A549 (cell line): Measurements from ENCODE around the gene GDF10. TPM values are rescaled to one million over a fixed set of nuclear protein-coding genes. Genes with fewer than 3 reads are reported as not detected.
A peak's percentile ranks its signal among the peaks of the same experiment; 100 is the strongest.

ENCODE experiments used
- ATAC-seq, 2 experiments: fragments of 200-7000 bp in 1 of 2; fragments of >200 bp in 1 of 2; cut with Nextera tagmentation in 1 of 2; cut with Tn5 transposase in 1 of 2; 3 replicates each; pipeline versions ENCODE4 v1.8.0 to v1.9.1; 2018 to 2020; ENCODE audit warnings: mild to moderate bottlenecking in 1 of 2, moderate library complexity in 1 of 2
- CTCF ChIA-PET: fragments of 300-600 bp; sonication (Branson Sonifier 250); formaldehyde crosslinking; extraction: SDS; loops from one replicate; lab custom pipeline; 2021; ENCODE audit warnings: antibody characterized with exemption, inconsistent platforms; lab: Yijun Ruan, JAX
- POLR2A ChIA-PET: fragments of 350-600 bp; formaldehyde crosslinking; extraction: SDS; loops from one replicate; lab custom pipeline; 2021; ENCODE audit warnings: antibody characterized with exemption, inconsistent platforms; lab: Yijun Ruan, JAX
- DNase-seq, 2 experiments: peaks; one replicate each; pipeline versions ENCODE4 v3.0.0 to v3.0.0-alpha.2; 2011 to 2016; ENCODE audit warnings: low read depth in 1 of 2, low spot score in 1 of 2
- FAIRE-seq: peaks from 2 replicates; lab custom pipeline; 2011; peaks lifted over from hg19 to GRCh38; lab: Jason Lieb, UNC
- H3K27ac ChIP-seq, 2 experiments: fragments of >200 bp; sonication (Bioruptor Twin); formaldehyde crosslinking; 3 replicates each; pipeline ENCODE4 v1.5.1; 2016 to 2017
- H3K4me1 ChIP-seq: fragments of >200 bp; sonication (Bioruptor Twin); formaldehyde crosslinking; 3 replicates; pipeline ENCODE4 v1.6.1; 2016
- H3K4me2 ChIP-seq: fragments of >200 bp; sonication (Bioruptor Twin); formaldehyde crosslinking; 3 replicates; pipeline ENCODE4 v1.6.1; 2016
- H3K4me3 ChIP-seq: fragments of >200 bp; sonication (Bioruptor Twin); formaldehyde crosslinking; 3 replicates; pipeline ENCODE4 v1.5.1; 2016
- H3K9me3 ChIP-seq: fragments of >200 bp; sonication (Bioruptor Twin); formaldehyde crosslinking; 3 replicates; pipeline ENCODE4 v1.6.1; 2016
- CBX8 ChIP-seq: fragments of 200-600 bp; sonication (generic); IDR thresholded peaks from 2 replicates; pipeline ENCODE4 v1.6.1; 2016
- CEBPB ChIP-seq, 2 experiments: fragments of >200 bp in 1 of 2; sonication (Bioruptor Twin) in 1 of 2; formaldehyde crosslinking in 1 of 2; IDR thresholded peaks; 2 replicates each; pipeline ENCODE4 v1.6.1; 2012 to 2016
- CHD2 ChIP-seq: fragments of 150-350 bp; IDR thresholded peaks from 2 replicates; pipeline ENCODE4 v1.6.1; 2014; ENCODE audit warnings: low read length; ENCODE audit not compliant: partially characterized antibody
- CHD4 ChIP-seq: fragments of 200-600 bp; sonication (generic); IDR thresholded peaks from 2 replicates; pipeline ENCODE4 v1.6.1; 2016; ENCODE audit warnings: antibody characterized with exemption, mild to moderate bottlenecking, borderline replicate concordance
- FOSB ChIP-seq: fragments of 250-450 bp; sonication (Bioruptor Pico); IDR thresholded peaks from 2 replicates; pipeline ENCODE4 v1.5.0; 2020; ENCODE audit warnings: mild to moderate bottlenecking, moderate library complexity
- FOSL2 ChIP-seq, 2 experiments: fragments of 450-650 bp in 1 of 2; fragments of >200 bp in 1 of 2; sonication (Bioruptor Twin) in 1 of 2; formaldehyde crosslinking; IDR thresholded peaks; 2 replicates each; pipeline versions ENCODE4 v1.5.0 to v1.6.1; 2016 to 2020; ENCODE audit warnings: mild to moderate bottlenecking in 1 of 2, moderate library complexity in 1 of 2
- FOXS1 ChIP-seq: fragments of 250-450 bp; sonication (Bioruptor Pico); IDR thresholded peaks from 2 replicates; pipeline ENCODE4 v1.5.0; 2020; ENCODE audit warnings: mild to moderate bottlenecking, moderate library complexity
- HDAC2 ChIP-seq: fragments of 200-600 bp; sonication (generic); IDR thresholded peaks from 2 replicates; pipeline ENCODE4 v1.6.1; 2016
- HOXB5 ChIP-seq: fragments of 250-450 bp; sonication (Bioruptor Pico); IDR thresholded peaks from 2 replicates; pipeline ENCODE4 v1.5.0; 2020; ENCODE audit warnings: mild to moderate bottlenecking, moderate library complexity
- JUNB ChIP-seq: fragments of >200 bp; sonication (Bioruptor Twin); formaldehyde crosslinking; IDR thresholded peaks from 2 replicates; pipeline ENCODE4 v1.6.1; 2016
- KDM1A ChIP-seq: fragments of 200-600 bp; sonication (generic); IDR thresholded peaks from 2 replicates; pipeline ENCODE4 v1.6.1; 2016; ENCODE audit warnings: low read depth, mild to moderate bottlenecking
- KDM5A ChIP-seq: fragments of 200-600 bp; sonication (generic); IDR thresholded peaks from 2 replicates; pipeline ENCODE4 v1.6.1; 2016; ENCODE audit warnings: antibody characterized with exemption, mild to moderate bottlenecking
- MAFK ChIP-seq: fragments of 450-650 bp; IDR thresholded peaks from 2 replicates; pipeline ENCODE4 v1.6.1; 2014; ENCODE audit not compliant: partially characterized antibody
- MAZ ChIP-seq: fragments of 150-350 bp; IDR thresholded peaks from 2 replicates; pipeline ENCODE4 v1.6.1; 2014; ENCODE audit warnings: antibody characterized with exemption, low read depth, low read length, borderline replicate concordance
- MYC ChIP-seq: IDR thresholded peaks from 2 replicates; pipeline ENCODE4 v1.6.1; 2012; ENCODE audit warnings: mild to moderate bottlenecking, inconsistent platforms, low read length, improper control_type of control experiment, borderline replicate concordance
- POLR2A ChIP-seq: IDR thresholded peaks from 2 replicates; pipeline ENCODE4 v1.6.1; 2012; ENCODE audit warnings: mild to moderate bottlenecking, low read length
- RARB ChIP-seq: fragments of 250-450 bp; sonication (Bioruptor Pico); IDR thresholded peaks from 2 replicates; pipeline ENCODE4 v1.8.0; 2021; ENCODE audit warnings: mild to moderate bottlenecking, moderate library complexity
- TFCP2L1 ChIP-seq: fragments of 250-450 bp; sonication (Bioruptor Pico); IDR thresholded peaks from 2 replicates; pipeline ENCODE4 v1.5.0; 2021; ENCODE audit warnings: mild to moderate bottlenecking
- ZNF302 ChIP-seq: fragments of 250-450 bp; sonication (Bioruptor Pico); IDR thresholded peaks from 2 replicates; pipeline ENCODE4 v1.9.0; 2021; ENCODE audit warnings: inconsistent platforms, mild to moderate bottlenecking, moderate library complexity
- ZSCAN20 ChIP-seq: fragments of 250-450 bp; sonication (Bioruptor Pico); IDR thresholded peaks from 2 replicates; pipeline ENCODE4 v1.8.0; 2022; ENCODE audit warnings: mild to moderate bottlenecking, moderate library complexity
- WGBS: methylation state at CpG from one replicate; pipeline ENCODE4 v1.1.6; 2017; ENCODE audit errors: missing lambda C conversion rate; 5-methylcytosine and 5-hydroxymethylcytosine counted together
- polyA plus RNA-seq, 4 experiments: library from polyadenylated mRNA; depleted of rRNA in 3 of 4; stranded (reverse); fragments of >200 nt; fragmentation: RNase III in 1 of 4; extraction: RNeasy Plus Mini Kit Qiagen cat#74134 plus additional on column Dnase treatment in 1 of 4; gene quantifications; 2 replicates in 3 of 4; 3 replicates in 1 of 4; pipeline ENCODE4 v1.2.3, GENCODE V29; 2011 to 2017
- TF ChIP-seq, protein P1 (sequence below): fragments of 150-350 bp; IDR thresholded peaks from 2 replicates; pipeline ENCODE4 v1.6.1; 2014; ENCODE audit warnings: low read depth, mild to moderate bottlenecking, low read length
- TF ChIP-seq, protein P2 (sequence below): fragments of >200 bp; sonication (Bioruptor Twin); formaldehyde crosslinking; IDR thresholded peaks from 2 replicates; pipeline ENCODE4 v1.6.1; 2016

GDF10 gene
- polyA plus RNA-seq, 2 of the 4 experiments (the other 2 are of a cell fraction): 0.10 TPM; not detected in 1

DNA sequence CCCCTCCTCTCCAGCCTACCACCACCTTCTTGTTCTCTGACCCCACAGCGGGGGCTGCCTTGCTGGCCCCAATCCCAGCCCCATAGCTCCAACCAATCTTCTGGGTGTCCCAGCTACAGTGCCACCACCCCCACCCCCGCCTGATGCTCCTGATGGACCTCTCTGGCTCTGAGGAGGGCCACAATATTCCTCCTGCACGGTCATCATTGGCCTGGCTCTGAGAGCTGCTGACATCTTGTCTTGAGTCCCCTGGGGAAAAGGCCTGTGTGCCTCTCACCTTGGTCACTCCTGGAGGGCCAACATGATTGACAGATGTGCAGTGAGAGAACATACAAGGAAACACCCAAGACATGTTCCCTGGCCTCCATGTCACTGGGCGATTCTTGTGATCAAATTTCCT, 29.9 kb downstream of the GDF10 start:
- CTCF ChIA-PET: interaction anchor here (3.2 kb wide), 1 partner anchor 10 kb away, joined by 11 read pairs; no protein-coding TSS in a partner anchor
- POLR2A ChIA-PET: no interaction called here
- WGBS: 68% methylated on average over 2 of the region's 4 CpGs

DNA sequence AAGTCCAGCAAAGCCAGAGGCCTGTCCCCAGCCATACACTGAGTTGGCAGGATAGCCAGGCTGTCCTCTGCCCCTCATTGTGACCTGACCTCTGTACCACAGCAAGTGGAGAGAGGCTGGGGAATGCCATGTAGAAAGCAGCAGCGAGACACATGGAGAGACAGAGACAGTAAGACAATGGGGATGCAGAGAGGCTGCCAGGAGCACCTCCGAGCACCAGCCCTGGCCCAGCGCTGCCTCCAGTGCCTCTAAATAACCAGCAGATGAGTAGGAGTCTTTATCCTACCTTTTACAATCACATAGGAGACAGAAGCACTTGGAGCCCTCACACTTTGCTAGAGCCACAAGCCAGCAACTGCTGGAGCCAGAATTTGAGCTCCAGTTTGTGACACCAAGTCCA, 30.4 kb downstream of the GDF10 start:
- 66% methylated on average over 3 of the region's 3 CpGs for WGBS
- H3K9me3 ChIP-seq: no peaks in the 10 kb centered on the region
- DNase-seq (no peak), ATAC-seq (no peak), FAIRE-seq (no peak)
- CTCF ChIA-PET: interaction anchor here (3.2 kb wide), 1 partner anchor 10 kb away, joined by 11 read pairs; no protein-coding TSS in a partner anchor
- peaks cover 6% of the 10 kb centered on the region; the same call in 1 of the 3 replicates for H3K4me1 ChIP-seq
- 0 out of 3 replicates have a peak overlapping the region, but pooled peaks have one; percentile 14 for H3K4me2 ChIP-seq
- no peak for TF ChIP-seq FOSL2 (IDR thresholded peaks at IDR 0.05)
- no peak for TF ChIP-seq FOSL2 (CRISPR knock-in tag; IDR thresholded peaks at IDR 0.05)
- TF ChIP-seq MYC: no peak
- TF ChIP-seq HOXB5 (CRISPR knock-in tag): no peak
- no peak overlapping the region for H3K4me3 ChIP-seq
- POLR2A ChIA-PET: no interaction called here
- H3K27ac ChIP-seq: no peak overlapping the region

More for the DNA sequence above, 29.9 kb downstream of the GDF10 start:
- TF ChIP-seq FOSB (CRISPR knock-in tag) (no peak), TFCP2L1 (CRISPR knock-in tag) (no peak), KDM1A (no peak), MYC (no peak), MAFK (no peak)
- no peak overlapping the region for H3K4me2 ChIP-seq
- H3K4me3 ChIP-seq: no peak overlapping the region
- peaks cover 6% of the 10 kb centered on the region; the same call in 1 of the 3 replicates for H3K4me1 ChIP-seq
- FAIRE-seq (no peak), DNase-seq (no peak), ATAC-seq (no peak)
- no peaks in the 10 kb centered on the region for H3K9me3 ChIP-seq
- H3K27ac ChIP-seq: no peak overlapping the region

DNA sequence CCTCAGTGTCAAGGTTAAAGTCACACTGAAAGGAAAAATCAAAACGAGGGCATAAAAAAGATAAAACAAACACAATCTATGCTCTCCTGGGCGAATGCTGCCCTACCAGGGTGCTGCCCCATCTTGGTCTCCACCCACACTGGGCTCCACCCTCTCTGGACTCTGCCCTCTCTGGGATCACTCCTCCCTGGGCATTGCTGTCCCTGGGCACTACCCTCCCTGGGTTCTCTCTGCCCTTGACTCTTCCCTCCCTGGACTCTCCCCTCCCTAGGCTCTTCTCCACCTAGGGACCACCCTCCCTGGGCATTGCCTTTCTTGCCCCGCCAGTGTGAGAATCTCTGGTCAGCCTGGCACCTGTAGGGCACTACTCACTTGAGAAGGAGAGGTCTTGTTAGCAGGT, 30.8 kb downstream of the GDF10 start:
- TF ChIP-seq JUNB (no peak), ZNF302 (CRISPR knock-in tag) (no peak), POLR2A (no peak), RARB (CRISPR knock-in tag) (no peak)
- Histone ChIP-seq H3K9me3 (no peaks in the 10 kb centered on the region), H3K4me2 (0 out of 3 replicates have a peak overlapping the region, but pooled peaks have one; percentile 14), H3K4me3 (no peak overlapping the region), H3K4me1 (peaks cover 6% of the 10 kb centered on the region; the same call in 1 of the 3 replicates), H3K27ac (no peak overlapping the region)
- ATAC-seq (peak; percentile 65 to 82; a peak in 3 of 6 replicates), FAIRE-seq (no peak), DNase-seq (no peak)
- POLR2A ChIA-PET: no interaction called here
- 35% methylated on average over 3 of the region's 3 CpGs for WGBS
- CTCF ChIA-PET: interaction anchor here (3.2 kb wide), 1 partner anchor 9 kb away, joined by 11 read pairs; no protein-coding TSS in a partner anchor

DNA sequence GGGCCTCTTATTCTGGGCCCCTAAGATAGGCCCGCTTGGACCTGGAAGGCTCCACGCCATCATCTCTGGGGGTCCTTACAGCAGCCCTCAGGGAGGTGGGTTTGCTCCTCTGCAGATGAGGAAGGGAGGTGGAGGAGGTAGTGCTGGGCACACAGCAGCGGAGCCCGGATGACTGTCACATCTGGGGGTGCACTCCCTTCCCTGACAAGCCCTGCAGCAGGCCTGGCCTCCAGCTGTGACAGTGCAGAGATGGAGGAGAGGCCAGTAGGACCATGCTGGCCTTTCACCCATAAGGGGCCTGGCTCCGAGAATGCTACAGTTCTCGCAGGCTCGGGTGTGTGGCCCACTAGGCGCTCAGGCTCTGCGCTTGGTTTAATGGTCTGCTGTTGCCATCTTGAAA, 31.5 kb downstream of the GDF10 start:
- no peak for DNase-seq
- POLR2A ChIA-PET: no interaction called here
- TF ChIP-seq CHD4 (no peak), FOXS1 (CRISPR knock-in tag) (no peak), CHD2 (no peak), KDM5A (no peak), CBX8 (no peak), CEBPB (IDR thresholded peaks at IDR 0.05) (no peak)
- TF ChIP-seq, all 56 proteins: peak for 0
- FAIRE-seq (no peak), ATAC-seq (no peak)
- Histone ChIP-seq H3K4me1 (peaks cover 6% of the 10 kb centered on the region; the same call in 1 of the 3 replicates), H3K4me2 (no peak overlapping the region), H3K27ac (no peak overlapping the region), H3K9me3 (no peaks in the 10 kb centered on the region), H3K4me3 (no peak overlapping the region)
- CTCF ChIA-PET: interaction anchor here (1.1 to 3.2 kb wide), 2 partner anchors 9 to 307 kb away, joined by 3 to 11 read pairs; no protein-coding TSS in a partner anchor
- 84% methylated on average over 8 of the region's 9 CpGs for WGBS

DNA sequence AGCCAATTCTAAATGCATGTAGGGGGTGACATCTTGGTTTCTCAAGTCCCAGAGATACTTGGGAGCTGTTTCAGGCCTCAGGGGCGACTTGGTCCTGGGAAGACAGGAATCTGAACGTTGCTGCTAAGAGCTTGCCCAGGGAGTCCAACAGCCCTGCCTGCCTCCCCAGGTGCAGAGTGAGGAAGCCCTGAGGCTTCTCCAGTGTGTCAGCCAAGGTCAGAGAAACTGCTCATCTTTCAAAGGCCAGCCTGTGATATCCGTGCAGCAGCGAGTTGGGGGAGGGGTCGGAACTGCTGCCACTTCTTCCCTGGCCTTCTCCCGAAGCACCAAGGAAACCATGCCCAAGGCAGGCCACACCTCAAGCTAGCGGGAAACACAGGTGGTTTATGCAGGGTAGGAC, 32.0 kb downstream of the GDF10 start:
- no peak for ATAC-seq
- no peak for TF ChIP-seq MAZ
- no peak for TF ChIP-seq ZNF302 (CRISPR knock-in tag)
- TF ChIP-seq, protein P1, sequence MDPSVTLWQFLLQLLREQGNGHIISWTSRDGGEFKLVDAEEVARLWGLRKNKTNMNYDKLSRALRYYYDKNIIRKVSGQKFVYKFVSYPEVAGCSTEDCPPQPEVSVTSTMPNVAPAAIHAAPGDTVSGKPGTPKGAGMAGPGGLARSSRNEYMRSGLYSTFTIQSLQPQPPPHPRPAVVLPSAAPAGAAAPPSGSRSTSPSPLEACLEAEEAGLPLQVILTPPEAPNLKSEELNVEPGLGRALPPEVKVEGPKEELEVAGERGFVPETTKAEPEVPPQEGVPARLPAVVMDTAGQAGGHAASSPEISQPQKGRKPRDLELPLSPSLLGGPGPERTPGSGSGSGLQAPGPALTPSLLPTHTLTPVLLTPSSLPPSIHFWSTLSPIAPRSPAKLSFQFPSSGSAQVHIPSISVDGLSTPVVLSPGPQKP: no peak
- TF ChIP-seq POLR2A: no peak
- TF ChIP-seq MYC: no peak
- TF ChIP-seq HDAC2: no peak
- TF ChIP-seq, protein P2, sequence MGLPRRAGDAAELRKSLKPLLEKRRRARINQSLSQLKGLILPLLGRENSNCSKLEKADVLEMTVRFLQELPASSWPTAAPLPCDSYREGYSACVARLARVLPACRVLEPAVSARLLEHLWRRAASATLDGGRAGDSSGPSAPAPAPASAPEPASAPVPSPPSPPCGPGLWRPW: no peak
- TF ChIP-seq ZSCAN20 (CRISPR knock-in tag): no peak
- no peak for FAIRE-seq
- Histone ChIP-seq H3K4me1 (peaks cover 6% of the 10 kb centered on the region; the same call in 1 of the 3 replicates), H3K9me3 (no peaks in the 10 kb centered on the region), H3K4me3 (no peak overlapping the region), H3K27ac (no peak overlapping the region), H3K4me2 (no peak overlapping the region)
- POLR2A ChIA-PET: no interaction called here
- CTCF ChIA-PET: interaction anchor here (1.1 to 3.2 kb wide), 3 partner anchors 8 to 308 kb away, joined by 3 to 11 read pairs (median 11); no protein-coding TSS in a partner anchor
- no peak for DNase-seq
- WGBS: 59% methylated on average over 7 of the region's 7 CpGs
